Measurements from ENCODE around the gene RNU6-9. TPM values are rescaled to one million over a fixed set of nuclear protein-coding genes. Genes with fewer than 3 reads are reported as not detected.

RNU6-9 gene
- total RNA-seq, 3 donors from 2014 or later (not counting 1 experiment from before 2014, with no cell fraction given): not detected

DNA sequence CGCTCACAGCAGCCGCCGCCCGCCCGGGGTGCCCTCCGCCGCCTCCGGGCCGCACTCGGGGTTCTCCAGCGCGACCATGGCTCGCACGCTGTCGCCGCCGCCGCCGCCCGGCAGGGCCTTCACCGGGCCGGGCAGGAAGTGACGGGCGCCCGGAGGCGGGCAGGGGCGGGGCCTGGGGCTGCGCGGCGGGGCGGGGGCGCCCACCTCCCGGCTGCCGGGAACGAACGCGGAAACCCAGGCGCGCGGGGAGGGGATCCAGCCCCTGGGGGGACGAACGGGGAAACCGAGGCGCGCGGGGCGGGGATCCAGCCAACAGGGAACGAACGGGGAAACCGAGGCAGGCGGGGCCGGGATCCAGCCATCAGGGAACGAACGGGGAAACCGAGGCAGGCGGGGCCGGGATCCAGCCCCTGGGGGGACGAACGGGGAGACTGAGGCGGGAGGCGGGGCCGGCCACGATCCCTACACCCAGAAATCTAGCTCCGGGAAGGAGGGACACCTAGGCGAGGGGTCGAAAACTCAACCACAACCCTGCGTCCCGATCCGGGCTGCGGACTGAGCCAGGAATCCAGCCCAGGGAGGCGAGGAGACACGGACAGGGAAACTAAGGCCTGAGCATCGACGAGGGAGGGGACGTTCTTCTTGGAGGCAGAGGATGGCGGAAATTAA is 19.9 kb downstream of the RNU6-9 start, which contains the start of gene R3HDM4:
Gene R3HDM4 (minus strand): TSS at position 140 of the 669 bp plus-strand sequence. CDS start 62 bp downstream, at position 78.
- Histone ChIP-seq H3K27ac (ENCODE audit: low read length) (peak within 1 kb of the TSS; percentile 98), H3K4me3 (ENCODE audit: low read length) (peak within 1 kb of the TSS; percentile 92), H3K4me1 (ENCODE audit: control insufficient read depth, insufficient read depth, low read length) (peaks cover 54% of the 10 kb centered on the region), H3K36me3 (ENCODE audit: control insufficient read depth, insufficient read depth, low read length) (no peaks in the 10 kb centered on the region), H3K9me3 (ENCODE audit: control insufficient read depth, insufficient read depth, low read length) (no peaks in the 10 kb centered on the region), H3K27me3 (ENCODE audit: control insufficient read depth, insufficient read depth, low read length) (peaks cover 13% of the 10 kb centered on the region)
- no peaks in the 10 kb centered on the region for H3K36me3 Mint-ChIP-seq
- peaks cover 0 to 8% of the 10 kb centered on the region in 2 donors for H3K27me3 Mint-ChIP-seq (ENCODE audit: low read depth in 2 of 2)
- TF ChIP-seq, protein P1, sequence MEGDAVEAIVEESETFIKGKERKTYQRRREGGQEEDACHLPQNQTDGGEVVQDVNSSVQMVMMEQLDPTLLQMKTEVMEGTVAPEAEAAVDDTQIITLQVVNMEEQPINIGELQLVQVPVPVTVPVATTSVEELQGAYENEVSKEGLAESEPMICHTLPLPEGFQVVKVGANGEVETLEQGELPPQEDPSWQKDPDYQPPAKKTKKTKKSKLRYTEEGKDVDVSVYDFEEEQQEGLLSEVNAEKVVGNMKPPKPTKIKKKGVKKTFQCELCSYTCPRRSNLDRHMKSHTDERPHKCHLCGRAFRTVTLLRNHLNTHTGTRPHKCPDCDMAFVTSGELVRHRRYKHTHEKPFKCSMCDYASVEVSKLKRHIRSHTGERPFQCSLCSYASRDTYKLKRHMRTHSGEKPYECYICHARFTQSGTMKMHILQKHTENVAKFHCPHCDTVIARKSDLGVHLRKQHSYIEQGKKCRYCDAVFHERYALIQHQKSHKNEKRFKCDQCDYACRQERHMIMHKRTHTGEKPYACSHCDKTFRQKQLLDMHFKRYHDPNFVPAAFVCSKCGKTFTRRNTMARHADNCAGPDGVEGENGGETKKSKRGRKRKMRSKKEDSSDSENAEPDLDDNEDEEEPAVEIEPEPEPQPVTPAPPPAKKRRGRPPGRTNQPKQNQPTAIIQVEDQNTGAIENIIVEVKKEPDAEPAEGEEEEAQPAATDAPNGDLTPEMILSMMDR (IDR thresholded peaks at IDR 0.05): no peak
- intact Hi-C loops (cut with micrococcal nuclease): no loop called here
- H3K27ac Mint-ChIP-seq: peak within 1 kb of the TSS; percentile 64 to 83
- peak; percentile 83 to 90 for DNase-seq
- WGBS (ENCODE audit: insufficient coverage): under 1% methylated on average over 76 of the region's 76 CpGs
- H3K4me1 Mint-ChIP-seq: peaks cover 12 to 17% of the 10 kb centered on the region in 2 donors
- no peaks in the 10 kb centered on the region for H3K9me3 Mint-ChIP-seq
- peak within 1 kb of the TSS; percentile 86 for H3K4me3 Mint-ChIP-seq
- ATAC-seq: peak; percentile 75 to 88 (median 85)

DNA sequence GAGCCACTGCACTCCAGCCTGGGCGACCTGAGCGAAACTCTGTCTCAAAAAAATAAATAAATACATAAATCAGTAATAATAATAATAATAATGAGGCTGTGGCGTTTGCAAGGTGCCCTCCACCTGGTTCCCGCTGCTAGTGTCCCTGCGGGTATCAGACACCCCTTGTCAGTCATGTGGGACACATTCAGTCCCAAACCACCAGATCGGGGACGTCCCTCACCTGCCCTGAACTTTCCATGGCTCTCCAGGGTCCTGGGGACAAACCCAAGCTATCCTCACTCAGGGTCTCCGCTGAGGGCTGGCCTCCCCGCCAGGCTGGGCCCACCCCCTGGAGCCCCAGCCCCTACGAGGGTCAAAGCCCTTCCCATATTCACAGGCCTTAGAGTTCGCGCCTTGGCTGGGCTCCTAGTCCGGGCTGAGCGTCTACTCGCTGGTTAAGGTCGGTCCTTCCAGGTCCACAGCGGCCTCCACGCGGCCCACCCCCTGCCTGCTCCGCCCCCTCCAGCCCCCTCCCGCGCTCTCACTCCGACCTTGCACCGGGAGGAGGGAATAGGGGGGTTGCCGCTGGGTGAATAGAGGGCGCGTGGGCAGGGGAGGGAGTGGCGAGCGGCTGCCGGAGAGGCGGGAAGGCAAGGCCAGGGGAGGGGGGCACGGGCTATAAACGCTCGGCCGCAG is 23.5 kb downstream of the RNU6-9 start:
- H3K4me1 ChIP-seq (ENCODE audit: control insufficient read depth, insufficient read depth, low read length): peaks cover 50% of the 10 kb centered on the region
- no peak overlapping the region for H3K4me3 ChIP-seq (ENCODE audit: low read length)
- H3K36me3 ChIP-seq (ENCODE audit: control insufficient read depth, insufficient read depth, low read length): no peaks in the 10 kb centered on the region
- TF ChIP-seq, protein P1 (IDR thresholded peaks at IDR 0.05): no peak
- H3K27me3 Mint-ChIP-seq (ENCODE audit: low read depth in 2 of 2): peaks cover 0 to 8% of the 10 kb centered on the region in 2 donors
- H3K4me3 Mint-ChIP-seq: no peak overlapping the region
- H3K9me3 ChIP-seq (ENCODE audit: control insufficient read depth, insufficient read depth, low read length): no peaks in the 10 kb centered on the region
- H3K36me3 Mint-ChIP-seq: no peaks in the 10 kb centered on the region
- peaks cover 21% of the 10 kb centered on the region for H3K27me3 ChIP-seq (ENCODE audit: control insufficient read depth, insufficient read depth, low read length)
- intact Hi-C loops (cut with micrococcal nuclease): no loop called here
- DNase-seq (no peak), ATAC-seq (no peak)
- peaks cover 7 to 11% of the 10 kb centered on the region in 2 donors for H3K4me1 Mint-ChIP-seq
- no peaks in the 10 kb centered on the region for H3K9me3 Mint-ChIP-seq
- no peak overlapping the region for H3K27ac ChIP-seq (ENCODE audit: low read length)
- WGBS (ENCODE audit: insufficient coverage): 15% methylated on average over 33 of the region's 35 CpGs
- H3K27ac Mint-ChIP-seq: no peak overlapping the region

DNA sequence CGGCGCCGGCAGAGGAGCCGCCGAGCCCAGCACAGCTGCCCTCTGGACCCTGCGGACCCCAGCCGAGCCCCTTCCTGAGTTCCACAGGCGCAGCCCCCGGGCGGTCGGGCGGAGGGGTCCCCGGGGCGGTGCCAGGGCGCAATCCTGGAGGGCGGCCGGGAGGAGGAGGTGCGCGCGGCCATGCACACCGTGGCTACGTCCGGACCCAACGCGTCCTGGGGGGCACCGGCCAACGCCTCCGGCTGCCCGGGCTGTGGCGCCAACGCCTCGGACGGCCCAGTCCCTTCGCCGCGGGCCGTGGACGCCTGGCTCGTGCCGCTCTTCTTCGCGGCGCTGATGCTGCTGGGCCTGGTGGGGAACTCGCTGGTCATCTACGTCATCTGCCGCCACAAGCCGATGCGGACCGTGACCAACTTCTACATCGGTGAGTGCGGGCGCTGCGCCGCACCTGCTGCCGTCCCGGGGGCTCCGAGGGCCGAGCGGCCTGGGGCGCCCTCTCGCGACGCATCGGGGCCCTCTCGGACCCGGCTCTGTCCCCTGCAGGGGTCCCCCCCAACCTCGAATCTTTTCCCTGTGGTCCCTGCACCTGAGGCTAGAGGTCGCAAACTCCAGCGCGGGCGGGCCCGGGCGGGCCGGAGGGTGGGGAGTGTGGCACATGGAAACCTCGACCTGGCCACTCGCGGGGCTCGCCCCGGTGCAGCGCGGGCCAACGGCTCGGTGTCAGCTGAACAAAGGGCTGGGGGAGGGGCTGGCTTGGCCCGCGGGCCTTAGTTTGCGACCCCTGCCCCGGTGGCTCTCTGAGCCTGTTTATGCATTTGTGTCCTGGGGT is 24.3 kb downstream of the RNU6-9 start, which contains the start of gene KISS1R:
Gene KISS1R (plus strand): TSS at position 11 of the 829 bp plus-strand sequence. CDS start 170 bp downstream, at position 181.
- ATAC-seq: peak in 2 of 3 donors; percentile 4 to 35
- Histone ChIP-seq H3K4me3 (ENCODE audit: low read length) (no peak within 1 kb of the TSS), H3K36me3 (ENCODE audit: control insufficient read depth, insufficient read depth, low read length) (no peaks in the 10 kb centered on the region), H3K9me3 (ENCODE audit: control insufficient read depth, insufficient read depth, low read length) (no peaks in the 10 kb centered on the region), H3K27ac (ENCODE audit: low read length) (no peak within 1 kb of the TSS), H3K27me3 (ENCODE audit: control insufficient read depth, insufficient read depth, low read length) (peaks cover 21% of the 10 kb centered on the region), H3K4me1 (ENCODE audit: control insufficient read depth, insufficient read depth, low read length) (peaks cover 51% of the 10 kb centered on the region)
- WGBS (ENCODE audit: insufficient coverage): 1% methylated on average over 87 of the region's 87 CpGs
- peak; percentile 40 to 69 for DNase-seq
- no peak within 1 kb of the TSS for H3K27ac Mint-ChIP-seq
- intact Hi-C loops (cut with micrococcal nuclease): no loop called here
- H3K4me3 Mint-ChIP-seq: peak within 1 kb of the TSS; percentile 76
- H3K36me3 Mint-ChIP-seq: no peaks in the 10 kb centered on the region
- peaks cover 10 to 14% of the 10 kb centered on the region in 2 donors for H3K4me1 Mint-ChIP-seq
- no peaks in the 10 kb centered on the region for H3K9me3 Mint-ChIP-seq
- TF ChIP-seq, protein P1 (IDR thresholded peaks at IDR 0.05): peak; percentile 34
- H3K27me3 Mint-ChIP-seq (ENCODE audit: low read depth in 2 of 2): peaks cover 0 to 8% of the 10 kb centered on the region in 2 donors

Measured in natural killer cell (primary cell).